OCI-LY3 (cell line): ENCODE data around the gene SPRY4.

Experiments used
- EZH2phosphoT487 ChIP-seq: fragments of 200-600 bp; shearing (Covaris generic); IDR thresholded peaks from 2 replicates; pipeline ENCODE4 v1.6.1; 2018; ENCODE audit warnings: antibody characterized with exemption, mixed run types, low read depth
- TF ChIP-seq, protein P1 (sequence below): fragments of 200-600, 300-600 bp; sonication (generic); IDR thresholded peaks from 2 replicates; pipeline ENCODE4 v1.5.1; 2014; ENCODE audit warnings: antibody characterized with exemption, low read length, low read depth

DNA sequence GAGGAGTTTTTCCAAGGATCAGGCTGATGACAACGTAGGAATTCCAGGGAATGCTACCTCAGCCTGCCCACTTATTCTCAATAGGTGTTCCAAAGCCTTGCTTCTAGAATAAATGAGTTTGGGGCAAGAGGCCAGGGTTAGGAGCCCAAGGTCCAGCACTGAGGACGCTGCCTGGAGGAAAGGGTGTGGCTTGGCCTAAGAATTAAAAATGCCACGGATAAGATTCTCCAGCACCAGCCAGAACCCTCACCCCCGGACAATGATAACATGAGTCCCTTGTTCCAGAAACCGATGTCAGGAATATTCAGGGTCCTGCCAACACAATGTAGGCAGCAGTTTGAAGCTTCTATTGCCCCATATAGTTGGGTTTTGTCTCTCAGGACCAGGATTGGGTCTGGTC lies 7.6 kb downstream of the SPRY4 start:
- TF ChIP-seq, protein P1, sequence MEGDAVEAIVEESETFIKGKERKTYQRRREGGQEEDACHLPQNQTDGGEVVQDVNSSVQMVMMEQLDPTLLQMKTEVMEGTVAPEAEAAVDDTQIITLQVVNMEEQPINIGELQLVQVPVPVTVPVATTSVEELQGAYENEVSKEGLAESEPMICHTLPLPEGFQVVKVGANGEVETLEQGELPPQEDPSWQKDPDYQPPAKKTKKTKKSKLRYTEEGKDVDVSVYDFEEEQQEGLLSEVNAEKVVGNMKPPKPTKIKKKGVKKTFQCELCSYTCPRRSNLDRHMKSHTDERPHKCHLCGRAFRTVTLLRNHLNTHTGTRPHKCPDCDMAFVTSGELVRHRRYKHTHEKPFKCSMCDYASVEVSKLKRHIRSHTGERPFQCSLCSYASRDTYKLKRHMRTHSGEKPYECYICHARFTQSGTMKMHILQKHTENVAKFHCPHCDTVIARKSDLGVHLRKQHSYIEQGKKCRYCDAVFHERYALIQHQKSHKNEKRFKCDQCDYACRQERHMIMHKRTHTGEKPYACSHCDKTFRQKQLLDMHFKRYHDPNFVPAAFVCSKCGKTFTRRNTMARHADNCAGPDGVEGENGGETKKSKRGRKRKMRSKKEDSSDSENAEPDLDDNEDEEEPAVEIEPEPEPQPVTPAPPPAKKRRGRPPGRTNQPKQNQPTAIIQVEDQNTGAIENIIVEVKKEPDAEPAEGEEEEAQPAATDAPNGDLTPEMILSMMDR, result no peak
- no peak for TF ChIP-seq EZH2phosphoT487
